Tibial artery (tissue), 4 donors: ENCODE results near the gene RAB27A.
"Not testable (repeated sequence)": the region's sequence is repeated elsewhere in the genome, so short reads cannot be mapped to it uniquely, and the experiment has no call there.

Experiments used
- DNase-seq, 2 donors: peaks; one replicate each; pipeline ENCODE4 v3.0.0-alpha.2; 2019
- H3K27ac ChIP-seq, 2 donors: fragments of 200-600 bp; sonication (generic) in 1 of 2; 1 replicate in 1 of 2; 2 replicates in 1 of 2; pipeline ENCODE4 v1.5.1; 2018 to 2019; ENCODE audit warnings: mild to moderate bottlenecking in 1 of 2
- H3K27me3 ChIP-seq, 2 donors: fragments of 200-600 bp; sonication (generic) in 1 of 2; one replicate each; pipeline versions ENCODE4 v1.5.1 to v1.6.0; 2016 to 2019
- H3K36me3 ChIP-seq, 3 donors: fragments of 200-600 bp; sonication (generic) in 2 of 3; one replicate each; pipeline ENCODE4 v1.5.1; 2016 to 2019; ENCODE audit warnings: mild to moderate bottlenecking in 2 of 3
- H3K4me1 ChIP-seq, 4 donors: fragments of 200-600 bp; sonication (generic) in 2 of 4; 1 replicate in 3 of 4; 2 replicates in 1 of 4; pipeline ENCODE4 v1.5.1; 2016 to 2019
- H3K4me3 ChIP-seq, 2 donors: fragments of 200-600 bp; sonication (generic) in 1 of 2; 1 replicate in 1 of 2; 2 replicates in 1 of 2; pipeline ENCODE4 v1.5.1; 2018 to 2019; ENCODE audit warnings: mild to moderate bottlenecking in 2 of 2
- H3K9me3 ChIP-seq, 3 donors: fragments of 200-600 bp; sonication (generic) in 1 of 3; one replicate each; pipeline ENCODE4 v1.5.1; 2016 to 2019
- CTCF ChIP-seq, 2 experiments: fragments of 200-600 bp in 1 of 2; fragments of 450-650 bp in 1 of 2; IDR thresholded peaks; one replicate each; pipeline ENCODE4 v1.5.1; 2017 to 2019; ENCODE audit warnings: antibody characterized with exemption in 2 of 2, mild to moderate bottlenecking in 1 of 2, moderate library complexity in 1 of 2
- intact Hi-C: fragments of 100-400 bp; cut with DNase I; formaldehyde crosslinking; loops from one replicate; pipeline ENCODE4 v1.15.0; 2023; ENCODE audit warnings: low total_unique reads

Gene RAB27A

GRCh38 chr15:55284426-55284825 is 5.2 kb downstream of the RAB27A start:
- no peaks in the 10 kb centered on the region for H3K36me3 ChIP-seq
- no peaks in the 10 kb centered on the region for H3K9me3 ChIP-seq
- H3K4me3 ChIP-seq: no peak overlapping the region
- H3K4me1 ChIP-seq: peaks cover 0 to 46% (median 12%) of the 10 kb centered on the region in 4 donors
- no peaks in the 10 kb centered on the region for H3K27me3 ChIP-seq
- intact Hi-C loops: loop anchor here (10.0 kb wide), 1 partner anchor 1310 kb away; the partner anchor contains the start of gene UNC13C
- no peak overlapping the region for H3K27ac ChIP-seq
- DNase-seq: no peak
- no peak for TF ChIP-seq CTCF (IDR thresholded peaks at IDR 0.05)

DNA sequence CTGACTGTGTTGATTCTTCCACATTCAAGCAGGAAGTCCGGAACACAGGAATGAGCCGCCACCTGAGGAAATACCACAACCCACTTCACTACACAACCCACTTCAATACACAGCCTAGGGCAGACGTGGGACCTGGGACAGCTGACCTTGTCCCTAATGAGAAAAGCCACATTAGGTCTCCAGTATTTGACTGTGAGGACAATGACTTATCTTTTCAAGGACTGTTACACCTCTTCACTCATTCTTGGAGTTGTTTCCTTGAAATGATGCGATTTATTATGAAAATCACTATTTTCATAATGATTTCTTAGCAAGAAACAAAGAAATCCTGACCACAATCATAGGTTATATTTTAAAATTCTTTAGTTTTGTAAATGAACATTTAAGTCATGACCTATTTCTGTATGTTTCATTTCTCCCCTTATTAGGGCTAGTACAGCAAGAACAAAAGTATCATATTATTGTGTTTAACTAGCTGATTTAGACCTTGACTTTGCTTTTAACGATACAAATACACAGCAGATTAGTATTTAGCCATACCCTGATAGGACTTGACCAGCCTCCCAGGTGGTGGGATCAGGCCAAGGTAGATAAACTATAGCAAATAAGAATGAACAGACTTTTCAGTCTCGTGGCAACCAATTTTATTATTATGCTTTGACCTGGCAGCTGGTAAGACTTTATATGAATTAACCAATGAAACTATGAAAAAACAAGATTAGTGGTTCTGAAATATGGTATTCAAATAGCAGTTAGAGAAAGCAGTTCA is 6.0 kb downstream of the RAB27A start:
- Histone ChIP-seq H3K27ac (no peak overlapping the region), H3K36me3 (no peaks in the 10 kb centered on the region), H3K4me1 (peaks cover 0 to 46% (median 9%) of the 10 kb centered on the region in 4 donors), H3K4me3 (no peak overlapping the region), H3K27me3 (no peaks in the 10 kb centered on the region), H3K9me3 (no peaks in the 10 kb centered on the region)
- DNase-seq: no peak
- intact Hi-C loops: loop anchor here (10.0 kb wide), 1 partner anchor 1309 kb away; the partner anchor contains the start of gene UNC13C
- TF ChIP-seq CTCF (IDR thresholded peaks at IDR 0.05): no peak

GRCh38 chr15:55282284-55282833 is 7.3 kb downstream of the RAB27A start:
- peak overlapping the region; percentile 33 to 48 for H3K27ac ChIP-seq
- H3K4me1 ChIP-seq: peaks cover 0 to 41% (median 5%) of the 10 kb centered on the region in 4 donors
- intact Hi-C loops: loop anchor here (10.0 kb wide), 1 partner anchor 1308 kb away; the partner anchor contains the start of gene UNC13C

DNA sequence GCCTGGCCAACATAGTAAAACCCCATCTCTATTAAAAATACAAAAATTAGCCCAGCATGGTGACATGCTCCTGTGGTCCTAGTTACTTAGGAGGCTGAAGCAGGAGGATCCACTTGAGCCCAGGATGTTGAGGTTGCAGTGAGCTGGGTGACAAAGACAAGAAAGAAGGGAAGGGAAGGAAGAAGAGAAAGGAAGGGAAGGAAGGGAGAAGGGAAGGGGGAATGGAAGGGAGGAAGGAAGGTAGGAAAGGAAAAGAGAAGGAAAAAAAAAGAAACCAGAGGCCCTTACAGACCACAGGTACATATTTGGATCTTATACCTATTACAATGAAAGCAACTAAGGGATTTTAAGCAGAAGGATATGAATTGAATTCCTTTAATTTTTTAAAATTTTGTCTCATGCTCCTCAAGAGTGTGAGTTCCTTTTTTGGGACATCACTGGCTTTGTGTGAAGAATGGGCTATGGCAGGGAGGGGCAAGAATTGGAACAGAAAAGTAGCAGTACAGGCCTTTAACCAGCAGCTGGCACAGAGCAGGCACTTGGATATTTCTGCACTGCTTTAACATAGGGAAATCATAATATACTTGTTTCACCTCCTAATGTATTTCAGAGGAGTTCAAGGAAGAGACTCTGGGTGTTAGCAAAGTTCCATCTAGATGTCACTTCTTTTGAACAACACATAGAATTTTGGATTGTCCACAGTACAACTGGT is 7.9 kb downstream of the RAB27A start:
- Histone ChIP-seq H3K9me3 (no peaks in the 10 kb centered on the region), H3K27me3 (no peaks in the 10 kb centered on the region), H3K4me1 (peaks cover 0 to 45% (median 5%) of the 10 kb centered on the region in 4 donors), H3K36me3 (no peaks in the 10 kb centered on the region), H3K27ac (peak overlapping the region; percentile 33 to 48), H3K4me3 (no peak overlapping the region)
- intact Hi-C loops: loop anchor here (10.0 kb wide), 1 partner anchor 1307 kb away; the partner anchor contains the start of gene UNC13C
- no peak for DNase-seq
- TF ChIP-seq CTCF (IDR thresholded peaks at IDR 0.05): no peak

More at GRCh38 chr15:55282284-55282833, 7.3 kb downstream of the RAB27A start:
- TF ChIP-seq CTCF (IDR thresholded peaks at IDR 0.05): no peak
- Histone ChIP-seq H3K36me3 (no peaks in the 10 kb centered on the region), H3K27me3 (no peaks in the 10 kb centered on the region), H3K9me3 (no peaks in the 10 kb centered on the region), H3K4me3 (no peak overlapping the region)
- no peak for DNase-seq

GRCh38 chr15:55280589-55280988 is 9.0 kb downstream of the RAB27A start:
- H3K27me3 ChIP-seq, H3K4me3 ChIP-seq, H3K9me3 ChIP-seq, H3K27ac ChIP-seq, DNase-seq, H3K36me3 ChIP-seq: not testable (repeated sequence)
- intact Hi-C loops: loop anchor here (10.0 kb wide), 1 partner anchor 1306 kb away; the partner anchor contains the start of gene UNC13C
- H3K4me1 ChIP-seq: peaks cover 0 to 35% (median 5%) of the 10 kb centered on the region in 4 donors
